HG02884 (cell line): ENCODE measurements around the gene CHST15.

Source experiments
- ATAC-seq: cut with Tn5 transposase; IDR thresholded peaks from one replicate; pipeline ENCODE4 v1.9.1; 2021; ENCODE audit warnings: mild to moderate bottlenecking, moderate library complexity; ENCODE audit not compliant: unreplicated experiment

The CHST15 gene

GRCh38 chr10:124001391-124002148, 91.8 kb downstream of the CHST15 start:
- ATAC-seq = no peak

DNA sequence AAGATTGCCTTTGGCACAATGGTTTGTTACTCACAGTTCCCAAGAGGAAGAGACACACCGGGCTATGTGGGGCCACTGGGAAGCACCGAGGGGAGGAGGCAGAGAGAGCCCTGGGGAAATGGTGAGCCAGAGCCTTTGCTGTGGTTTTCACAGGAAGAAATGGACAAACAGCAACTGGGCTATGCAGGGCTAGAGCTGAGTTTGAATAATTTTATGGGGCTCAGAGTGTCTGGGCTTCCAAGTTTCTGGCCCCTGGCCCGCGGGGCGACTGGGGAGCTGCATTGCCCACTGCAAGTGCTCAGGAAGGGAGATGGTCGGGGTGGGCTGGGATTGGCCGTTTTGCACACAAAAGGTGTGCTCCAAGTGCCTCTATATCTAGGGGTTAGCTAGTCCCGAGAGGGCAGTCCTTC, 92.6 kb downstream of the CHST15 start:
- no peak for ATAC-seq

DNA sequence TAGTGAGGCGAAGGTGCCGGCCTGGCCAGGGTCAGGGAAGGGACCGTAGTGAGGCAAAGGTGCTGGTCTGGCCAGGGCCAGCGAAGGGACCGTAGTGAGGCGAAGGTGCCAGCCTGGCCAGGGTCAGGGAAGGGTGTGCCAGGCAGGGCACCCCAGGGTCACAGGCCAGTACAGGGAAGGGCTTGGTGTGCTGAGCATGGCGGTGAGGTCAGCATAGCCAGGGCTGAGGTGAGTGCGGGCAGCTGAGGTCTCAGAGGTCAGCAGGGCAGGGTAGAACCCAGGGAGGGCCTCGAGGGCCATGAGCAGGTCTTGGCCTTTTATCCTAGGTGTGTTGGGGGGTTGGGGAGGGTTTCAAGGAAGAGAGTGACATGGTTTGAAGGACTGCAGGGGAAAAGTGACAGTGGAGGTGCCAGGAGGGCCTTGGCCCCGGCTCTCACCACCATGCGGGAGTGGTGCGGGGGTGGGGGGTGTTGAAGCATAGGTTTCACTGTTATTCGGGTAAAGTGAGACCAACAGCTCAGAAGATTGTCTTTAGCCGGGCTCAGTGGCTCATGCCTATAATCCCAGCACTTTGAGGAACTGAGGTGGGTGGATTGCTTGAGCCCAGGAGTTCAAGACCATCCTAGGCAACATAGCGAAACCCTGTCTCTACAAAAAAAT, 93.3 kb downstream of the CHST15 start:
- no peak for ATAC-seq

DNA sequence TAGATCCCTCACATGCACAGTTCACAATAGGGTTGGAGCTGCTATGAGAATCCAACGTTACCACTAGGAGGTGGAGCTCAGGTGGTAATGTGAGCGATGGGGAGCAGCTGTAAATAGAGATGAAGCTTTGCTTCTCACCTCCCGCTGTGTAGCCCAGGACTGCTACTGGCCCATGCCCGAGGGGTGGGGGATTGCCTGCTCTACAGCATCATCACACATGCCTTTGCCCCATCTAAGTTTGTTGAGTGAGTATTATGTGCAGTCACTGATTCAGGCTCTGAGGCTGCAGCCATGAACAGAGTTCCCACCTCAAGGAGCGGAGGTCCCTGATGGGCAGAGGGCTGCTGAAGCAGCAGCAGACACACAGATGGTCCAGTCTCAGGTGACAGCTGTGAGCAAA, 94.1 kb downstream of the CHST15 start:
- no peak for ATAC-seq

DNA sequence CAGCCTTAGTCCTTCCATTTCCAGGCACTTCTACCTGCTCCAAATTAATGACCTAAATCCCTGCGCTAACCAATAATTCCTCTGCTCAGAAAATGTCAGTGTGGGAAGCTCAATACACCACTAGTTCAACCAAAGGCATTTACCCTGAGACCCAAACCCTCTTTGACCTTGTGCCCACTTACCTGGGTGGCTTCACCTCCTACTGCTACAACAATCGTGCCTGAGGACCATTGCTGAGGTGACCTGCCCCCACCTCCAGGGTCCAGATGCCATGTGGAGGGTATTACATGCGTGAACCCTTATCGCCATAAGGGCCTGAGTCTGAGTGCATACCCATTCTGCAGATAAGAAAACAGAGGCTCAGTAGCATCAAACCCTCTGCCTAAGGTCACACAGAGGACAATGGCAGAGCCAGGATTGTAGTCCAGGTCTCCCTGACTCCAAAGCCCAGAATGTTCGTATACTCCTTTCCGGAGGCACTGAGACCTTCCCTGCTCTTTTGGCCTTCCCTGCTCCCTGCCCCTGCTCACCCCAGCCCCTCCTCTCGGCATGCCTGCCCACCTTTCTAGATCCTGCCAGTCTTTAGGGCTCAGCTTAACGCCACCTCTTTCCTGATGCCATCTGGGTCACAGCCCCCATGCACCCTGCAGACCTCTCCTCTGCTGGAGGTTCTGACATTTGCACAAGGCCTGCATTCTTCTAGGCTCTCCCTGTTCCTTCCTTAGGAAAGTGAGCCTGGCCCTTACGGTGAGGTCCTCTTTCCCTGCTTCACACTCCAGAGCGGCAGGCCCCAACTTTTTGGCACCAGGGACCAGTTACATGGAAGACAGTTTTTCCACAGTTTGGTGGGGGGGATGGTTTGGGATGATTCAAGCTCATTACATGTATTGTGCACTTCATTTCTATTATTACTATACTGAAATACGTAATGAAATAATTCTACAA, 94.9 kb downstream of the CHST15 start:
- no peak for ATAC-seq

DNA sequence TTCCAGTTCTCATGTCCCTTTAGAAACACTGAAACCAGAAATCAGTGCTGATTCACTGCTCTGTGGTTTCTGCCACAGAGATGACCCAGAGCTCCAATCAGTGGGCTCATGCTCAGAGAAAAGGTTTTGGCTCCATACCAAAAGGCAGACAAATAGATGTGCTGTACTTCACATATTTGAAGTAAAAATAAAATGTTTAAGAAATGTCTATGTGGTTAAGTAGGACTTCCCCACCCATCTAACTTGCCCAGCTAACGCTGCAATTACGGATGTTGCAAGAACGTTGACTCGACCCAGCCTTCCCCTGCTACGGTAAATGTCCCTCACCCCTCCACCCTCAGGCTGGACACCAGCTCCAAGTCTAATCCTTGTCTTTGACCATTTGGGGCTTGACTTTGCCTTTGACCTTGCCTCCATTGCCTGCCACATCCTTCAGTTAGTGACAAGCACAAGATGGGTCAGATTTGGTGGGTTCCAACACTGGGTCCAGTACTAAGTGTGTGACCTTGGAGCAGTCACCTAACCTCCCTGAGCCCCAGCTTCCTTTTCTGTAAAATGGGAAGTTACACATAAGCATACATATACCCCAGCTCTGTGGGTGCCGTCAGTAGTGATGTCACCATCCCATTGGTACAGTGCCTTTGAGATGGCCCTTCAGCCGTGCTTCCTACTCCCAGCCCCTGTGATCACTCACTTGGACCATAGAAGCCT, 95.8 kb downstream of the CHST15 start:
- no peak for ATAC-seq

- no peak for ATAC-seq
Measured at GRCh38 chr10:123997013-123997412, 96.4 kb downstream of the CHST15 start.

DNA sequence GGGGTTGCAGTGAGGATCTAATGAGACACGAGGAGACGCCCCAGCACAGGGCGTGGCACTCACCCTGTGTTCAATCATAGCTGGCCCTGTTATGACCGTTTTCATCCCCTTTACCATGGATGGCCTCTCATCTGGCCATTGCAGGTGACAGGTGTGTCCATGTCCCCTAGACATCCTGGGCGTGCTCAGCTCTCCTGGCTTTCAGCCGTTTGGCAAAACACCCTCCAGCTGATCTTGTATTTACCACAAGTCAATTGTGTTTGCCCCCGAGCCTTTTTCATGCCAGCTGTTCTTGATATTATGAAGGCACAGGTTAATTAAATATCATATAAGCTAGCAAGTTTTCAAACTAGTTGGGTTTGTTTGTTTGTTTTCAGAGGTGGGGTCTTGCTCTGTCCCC, 97.1 kb downstream of the CHST15 start:
- ATAC-seq = no peak

DNA sequence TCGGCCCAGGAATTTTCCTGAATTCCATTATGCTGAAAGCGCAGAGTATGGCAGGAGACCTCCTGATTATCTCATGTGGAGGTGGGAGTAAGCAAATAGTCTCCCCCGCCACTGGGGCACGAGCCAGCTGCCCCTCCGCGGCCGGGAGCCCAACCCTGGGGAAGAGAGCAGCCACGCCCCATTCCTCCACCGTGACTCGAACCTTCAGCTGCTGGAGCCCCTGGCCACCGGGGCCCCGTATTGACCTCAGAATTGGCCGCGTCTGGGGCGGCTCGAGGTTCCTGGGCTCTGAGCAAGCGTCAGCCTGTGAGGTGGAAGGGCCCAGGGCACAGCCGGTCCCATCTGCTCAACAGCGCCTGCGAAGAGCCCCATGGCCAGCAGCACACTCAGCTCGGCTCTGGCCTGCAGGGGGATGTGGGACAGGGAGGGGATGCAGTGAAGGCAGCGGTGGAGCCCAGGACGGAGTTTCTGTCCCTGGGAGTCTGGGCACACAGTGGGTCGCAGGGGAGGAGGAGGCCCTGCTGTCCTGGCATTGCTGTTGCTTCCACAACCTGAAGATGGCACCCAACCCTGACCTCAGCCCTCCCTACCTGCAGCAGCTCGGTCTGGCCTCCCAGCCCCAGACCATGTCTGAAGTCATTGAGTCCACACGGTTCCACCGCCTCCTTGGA, 97.8 kb downstream of the CHST15 start:
- ATAC-seq = no peak

GRCh38 chr10:123995082-123995460, 98.3 kb downstream of the CHST15 start:
- ATAC-seq = no peak

GRCh38 chr10:123994417-123995081, 98.8 kb downstream of the CHST15 start:
- ATAC-seq = no peak

GRCh38 chr10:123993534-123994416, 99.6 kb downstream of the CHST15 start:
- ATAC-seq = no peak

- ATAC-seq = no peak
Measured at GRCh38 chr10:123991611-123992570, 101.5 kb downstream of the CHST15 start.

DNA sequence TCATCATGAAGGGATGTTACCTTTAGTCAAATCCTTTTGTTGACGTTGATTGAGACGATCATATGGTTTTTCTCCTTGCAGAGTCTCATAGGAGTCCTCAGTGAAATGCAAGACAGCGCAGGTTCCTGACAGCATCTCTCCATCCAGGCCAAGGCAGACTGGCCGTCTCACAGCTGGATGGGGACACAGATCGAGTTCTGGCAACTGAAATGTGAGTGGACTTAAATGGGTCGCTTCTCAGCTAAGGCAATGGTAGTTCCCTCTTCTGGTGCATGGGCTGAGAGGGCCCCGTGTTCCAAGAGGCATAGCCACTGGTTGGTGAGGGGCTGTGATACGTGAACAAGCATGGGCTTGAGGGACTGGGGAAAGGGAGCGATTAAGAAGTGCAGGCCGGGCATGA, 102.5 kb downstream of the CHST15 start:
- ATAC-seq = no peak

DNA sequence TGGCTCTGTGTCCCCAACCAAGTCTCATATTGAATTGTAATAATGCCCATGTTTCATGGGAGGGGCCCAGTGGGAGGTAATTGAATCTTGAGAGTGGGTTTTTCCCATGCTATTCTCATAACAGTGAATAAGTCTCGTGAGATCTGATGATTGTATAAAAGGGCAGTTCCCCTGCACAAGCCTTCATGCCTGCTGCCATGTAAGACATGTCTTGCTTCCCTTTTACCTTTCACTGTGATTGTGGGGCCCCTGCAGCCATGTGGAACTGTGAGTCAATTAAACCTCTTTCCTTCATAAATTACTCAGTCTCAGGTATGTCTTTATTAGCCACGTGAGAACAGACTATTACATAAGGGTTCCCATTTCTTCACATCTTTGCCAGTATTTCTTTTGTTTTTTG, 104.7 kb downstream of the CHST15 start:
- ATAC-seq = no peak

DNA sequence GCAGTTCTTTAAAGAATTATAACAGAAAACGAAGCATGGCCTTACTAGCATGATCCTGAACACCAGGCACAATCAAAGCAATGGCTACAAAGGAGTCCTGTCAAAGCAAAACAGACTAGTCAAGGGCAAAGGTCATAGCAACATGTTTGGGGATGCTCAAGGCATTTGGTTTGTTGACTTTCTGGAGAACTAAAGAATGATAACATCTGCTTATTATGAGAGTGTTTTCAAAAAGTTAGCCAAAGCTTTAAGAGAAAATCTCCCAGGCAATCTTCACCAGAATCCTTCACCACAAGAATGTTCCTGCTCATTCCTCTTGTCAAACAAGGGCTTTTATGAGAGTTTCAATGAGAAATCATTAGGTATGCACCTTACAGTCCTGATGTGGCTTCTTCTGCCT, 106.7 kb downstream of the CHST15 start:
- ATAC-seq = no peak

- no peak for ATAC-seq
Measured at GRCh38 chr10:123974406-123974805, 119.0 kb downstream of the CHST15 start.
